ENCODE data around the gene CFAP77. TPM values are rescaled to one million over a fixed set of nuclear protein-coding genes. Genes with fewer than 3 reads are reported as not detected.

The CFAP77 gene
- total RNA-seq, 1 donor from 2014 or later, result 1.8 TPM

DNA sequence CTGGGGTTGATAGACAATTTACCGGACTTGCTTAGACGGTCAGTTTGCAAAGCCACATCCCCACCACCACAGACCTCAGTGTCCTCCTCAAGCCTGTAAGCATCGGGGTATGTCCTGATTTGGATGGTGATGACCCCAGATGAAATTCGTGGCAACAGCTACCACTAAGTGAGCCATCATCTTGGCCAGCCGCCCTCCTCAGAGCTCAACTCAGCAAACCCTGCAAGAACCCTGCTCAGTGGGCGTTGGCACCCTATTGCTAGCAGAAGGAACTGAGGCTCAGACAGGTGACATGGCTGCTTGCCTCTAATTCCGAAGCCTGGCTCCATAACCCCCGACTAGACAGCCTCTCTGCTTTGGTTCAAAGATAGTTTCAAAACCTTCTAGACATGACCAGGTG lies 131.0 kb downstream of the CFAP77 start:
- H3K27ac Mint-ChIP-seq, result no peak overlapping the region
- no peak overlapping the region for H3K4me3 ChIP-seq
- peaks cover 5% of the 10 kb centered on the region for H3K36me3 Mint-ChIP-seq
- peaks cover 7% of the 10 kb centered on the region for H3K27me3 Mint-ChIP-seq (ENCODE audit: insufficient read depth, low read depth)
- no peaks in the 10 kb centered on the region for H3K36me3 ChIP-seq
- H4K20me1 ChIP-seq (ENCODE audit: low read depth), result no peaks in the 10 kb centered on the region
- no peaks in the 10 kb centered on the region for H3K27me3 ChIP-seq
- H3K9me3 Mint-ChIP-seq, result peaks cover 2% of the 10 kb centered on the region
- H3F3A ChIP-seq (ENCODE audit: low read depth), result peaks cover 13% of the 10 kb centered on the region
- H3K9me3 ChIP-seq (ENCODE audit: low read depth), result no peaks in the 10 kb centered on the region
- TF ChIP-seq CTCF (IDR thresholded peaks at IDR 0.05) (no peak), EZH2phosphoT487 (IDR thresholded peaks at IDR 0.05) (no peak), EZH2 (IDR thresholded peaks at IDR 0.05) (no peak)
- no peak for DNase-seq (ENCODE audit: low spot score)
- no peak overlapping the region for H3K4me3 Mint-ChIP-seq
- H2AFZ ChIP-seq (replicated peaks), result no peak overlapping the region
- H3K4me2 ChIP-seq, result no peak overlapping the region
- peaks cover 31% of the 10 kb centered on the region for H3K4me1 ChIP-seq
- no peak overlapping the region for H3K27ac ChIP-seq
- H3K79me2 ChIP-seq (ENCODE audit: low read depth), result no peaks in the 10 kb centered on the region
- H3K9ac ChIP-seq, result no peak overlapping the region
- peaks cover 32% of the 10 kb centered on the region for H3K4me1 Mint-ChIP-seq

GRCh38 chr9:132541870-132542830 lies 132.1 kb downstream of the CFAP77 start:
- peak; percentile 61 for DNase-seq (ENCODE audit: low spot score)
- H3K36me3 Mint-ChIP-seq, result peaks cover 2% of the 10 kb centered on the region
- TF ChIP-seq CTCF (IDR thresholded peaks at IDR 0.05) (no peak), EZH2phosphoT487 (IDR thresholded peaks at IDR 0.05) (no peak), EZH2 (IDR thresholded peaks at IDR 0.05) (no peak)
- Histone ChIP-seq H3K27me3 (no peaks in the 10 kb centered on the region), H3K27ac (no peak overlapping the region), H2AFZ (replicated peaks) (no peak overlapping the region), H3K79me2 (ENCODE audit: low read depth) (no peaks in the 10 kb centered on the region), H3K36me3 (no peaks in the 10 kb centered on the region), H3K9me3 (ENCODE audit: low read depth) (no peaks in the 10 kb centered on the region), H4K20me1 (ENCODE audit: low read depth) (no peaks in the 10 kb centered on the region), H3K4me3 (no peak overlapping the region), H3F3A (ENCODE audit: low read depth) (peaks cover 18% of the 10 kb centered on the region), H3K4me1 (peaks cover 41% of the 10 kb centered on the region), H3K4me2 (no peak overlapping the region), H3K9ac (no peak overlapping the region)
- H3K4me3 Mint-ChIP-seq, result no peak overlapping the region
- peaks cover 7% of the 10 kb centered on the region for H3K27me3 Mint-ChIP-seq (ENCODE audit: insufficient read depth, low read depth)
- peaks cover 42% of the 10 kb centered on the region for H3K4me1 Mint-ChIP-seq
- no peak overlapping the region for H3K27ac Mint-ChIP-seq
- H3K9me3 Mint-ChIP-seq, result no peaks in the 10 kb centered on the region

DNA sequence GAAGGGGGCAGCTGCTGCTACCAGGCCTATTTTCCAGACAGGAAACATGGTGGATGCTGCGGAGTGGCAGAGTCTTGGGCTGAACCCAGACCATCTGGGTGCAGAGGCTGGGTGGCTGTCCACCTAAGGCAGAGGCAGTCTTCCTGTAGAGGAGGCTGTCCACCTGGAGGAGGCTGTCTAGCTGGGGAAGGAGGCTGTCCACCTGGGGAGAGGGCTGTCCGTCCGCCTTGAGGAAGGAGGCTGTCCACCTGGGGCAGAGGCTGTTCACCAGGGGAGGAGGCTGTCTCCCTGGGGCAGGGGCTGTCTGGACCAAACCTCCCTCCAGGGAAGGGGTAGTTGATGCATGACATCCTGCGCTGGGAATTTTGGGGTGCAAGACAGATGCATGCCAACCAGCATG lies 133.2 kb downstream of the CFAP77 start:
- H2AFZ ChIP-seq (replicated peaks), result no peak overlapping the region
- TF ChIP-seq EZH2 (IDR thresholded peaks at IDR 0.05), result no peak
- no peak for TF ChIP-seq CTCF (IDR thresholded peaks at IDR 0.05)
- TF ChIP-seq EZH2phosphoT487 (IDR thresholded peaks at IDR 0.05), result no peak
- H3K27ac Mint-ChIP-seq, result peak overlapping the region; percentile 95
- H3K27ac ChIP-seq, result no peak overlapping the region
- H3K4me3 ChIP-seq, result no peak overlapping the region
- no peak overlapping the region for H3K4me2 ChIP-seq
- no peaks in the 10 kb centered on the region for H4K20me1 ChIP-seq (ENCODE audit: low read depth)
- peaks cover 2% of the 10 kb centered on the region for H3K36me3 Mint-ChIP-seq
- H3K27me3 Mint-ChIP-seq (ENCODE audit: insufficient read depth, low read depth), result peaks cover 10% of the 10 kb centered on the region
- H3K9me3 Mint-ChIP-seq, result no peaks in the 10 kb centered on the region
- H3K9ac ChIP-seq, result no peak overlapping the region
- H3F3A ChIP-seq (ENCODE audit: low read depth), result peaks cover 21% of the 10 kb centered on the region
- H3K4me3 Mint-ChIP-seq, result no peak overlapping the region
- no peaks in the 10 kb centered on the region for H3K36me3 ChIP-seq
- DNase-seq (ENCODE audit: low spot score), result no peak
- H3K79me2 ChIP-seq (ENCODE audit: low read depth), result no peaks in the 10 kb centered on the region
- no peaks in the 10 kb centered on the region for H3K27me3 ChIP-seq
- H3K4me1 ChIP-seq, result peaks cover 43% of the 10 kb centered on the region
- H3K4me1 Mint-ChIP-seq, result peaks cover 53% of the 10 kb centered on the region
- no peaks in the 10 kb centered on the region for H3K9me3 ChIP-seq (ENCODE audit: low read depth)

Data from neural progenitor cell (in vitro differentiated cells).